NCI-H524 (cell line): ENCODE measurements around the gene RBPJ.
"Not testable (repeated sequence)": the region's sequence is repeated elsewhere in the genome, so short reads cannot be mapped to it uniquely, and the experiment has no call there.

Source experiments
- DNase-seq, 2 experiments: peaks; one replicate each; lab custom pipeline; 2025; lab: John Stamatoyannopoulos, UW

Gene RBPJ

DNA sequence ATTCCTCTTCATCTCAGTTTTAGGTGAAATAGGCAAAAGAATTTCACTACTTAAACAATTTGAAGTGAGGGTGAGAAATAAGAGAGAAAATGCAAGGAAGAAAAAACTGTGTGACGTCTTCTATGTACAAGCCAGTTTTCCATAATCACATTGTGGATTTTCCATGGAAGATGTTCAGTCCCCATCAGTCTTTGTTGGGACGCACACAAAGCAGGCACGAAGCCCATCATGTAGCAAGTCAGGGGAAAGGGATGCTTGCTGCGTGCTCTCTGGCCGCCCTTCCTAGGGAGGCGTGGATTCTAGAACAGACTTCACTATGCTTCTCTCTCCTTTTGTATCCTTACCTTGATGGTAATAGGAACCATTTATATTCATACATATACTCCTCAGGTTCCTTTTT is 54.7 kb downstream of the RBPJ start:
- DNase-seq = no peak

DNA sequence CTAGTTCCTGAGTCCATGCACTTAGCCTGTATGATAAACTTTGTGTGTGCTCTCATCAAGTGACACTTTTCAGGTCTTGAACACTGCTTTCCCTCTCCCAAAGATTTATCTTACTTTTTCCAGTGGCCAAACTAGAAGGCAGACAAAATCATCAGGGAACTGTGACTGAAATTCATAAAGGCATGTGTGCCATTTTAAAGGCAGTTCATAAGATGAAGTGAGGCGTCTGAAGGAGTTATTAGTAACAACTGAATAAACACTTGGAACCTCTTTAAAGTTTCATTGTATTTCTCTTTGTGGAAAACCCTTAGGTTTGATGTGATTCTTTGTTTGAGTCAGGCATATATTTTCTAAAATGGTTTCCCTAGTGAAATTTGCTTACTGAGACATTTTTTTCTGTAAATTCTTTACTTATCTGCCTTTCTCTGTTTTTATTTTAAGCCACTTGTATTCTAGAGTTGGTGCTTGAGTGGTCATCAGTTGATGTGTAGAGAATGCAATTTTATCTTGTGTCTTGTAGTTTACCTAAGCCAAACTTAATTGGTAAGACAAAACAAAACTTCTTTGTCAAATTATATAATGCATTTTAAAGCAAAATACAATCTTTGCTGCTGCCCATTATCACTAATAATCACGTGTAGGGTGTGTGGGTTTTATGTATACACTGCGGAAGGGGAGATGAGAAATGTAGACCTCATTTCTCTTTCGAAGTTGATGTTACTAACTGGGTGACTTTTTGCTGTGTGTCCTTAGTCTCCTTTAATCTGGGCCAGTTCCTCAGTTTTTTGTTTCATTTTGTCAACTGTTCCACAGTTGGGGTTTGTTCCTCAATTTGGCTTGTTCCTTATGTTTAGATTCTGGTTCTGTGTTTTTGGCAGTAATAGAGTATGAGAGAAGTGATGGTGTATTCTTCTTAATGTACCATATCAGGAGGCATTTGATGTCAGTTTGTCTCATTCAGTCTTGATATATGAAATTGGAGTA is 56.8 kb downstream of the RBPJ start:
- no peak for DNase-seq

DNA sequence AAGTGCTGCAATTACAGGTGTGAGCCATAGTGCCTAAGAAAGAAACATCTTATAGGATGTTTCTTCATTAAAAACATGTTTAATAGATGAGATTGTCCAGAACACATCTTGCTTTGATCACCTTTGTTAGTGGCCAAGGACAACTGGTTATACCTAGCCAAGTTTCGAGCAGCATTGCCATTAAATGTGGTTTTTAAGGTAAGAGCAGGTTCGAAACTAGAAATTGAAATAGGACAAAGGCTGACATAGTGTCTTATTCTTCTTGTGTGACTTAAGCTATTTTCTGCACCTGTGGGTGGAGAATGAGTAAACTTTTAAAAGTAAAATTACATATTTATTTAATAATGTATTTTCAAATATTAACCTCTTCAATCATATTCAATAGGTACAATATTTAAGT is 59.0 kb downstream of the RBPJ start:
- no peak for DNase-seq

DNA sequence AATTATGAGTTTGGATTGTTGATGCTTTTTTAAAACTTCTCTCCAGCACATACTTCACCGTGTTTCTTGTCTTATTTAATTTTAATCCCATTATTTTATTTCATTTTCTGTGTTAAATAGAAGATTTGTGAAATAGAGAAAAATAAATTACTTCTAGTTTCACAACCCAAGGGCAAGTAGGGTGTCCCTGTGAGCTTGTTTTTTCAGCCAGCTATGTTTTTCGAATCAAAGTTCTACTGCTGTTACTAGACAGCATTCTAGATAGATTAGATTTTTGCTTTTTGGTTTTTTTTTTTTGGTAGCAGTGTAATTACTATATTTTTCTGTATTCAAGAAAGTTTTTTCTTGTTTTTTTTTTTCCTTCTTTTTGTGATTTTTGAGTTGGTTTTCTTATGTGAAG is 59.9 kb downstream of the RBPJ start:
- no peak for DNase-seq

DNA sequence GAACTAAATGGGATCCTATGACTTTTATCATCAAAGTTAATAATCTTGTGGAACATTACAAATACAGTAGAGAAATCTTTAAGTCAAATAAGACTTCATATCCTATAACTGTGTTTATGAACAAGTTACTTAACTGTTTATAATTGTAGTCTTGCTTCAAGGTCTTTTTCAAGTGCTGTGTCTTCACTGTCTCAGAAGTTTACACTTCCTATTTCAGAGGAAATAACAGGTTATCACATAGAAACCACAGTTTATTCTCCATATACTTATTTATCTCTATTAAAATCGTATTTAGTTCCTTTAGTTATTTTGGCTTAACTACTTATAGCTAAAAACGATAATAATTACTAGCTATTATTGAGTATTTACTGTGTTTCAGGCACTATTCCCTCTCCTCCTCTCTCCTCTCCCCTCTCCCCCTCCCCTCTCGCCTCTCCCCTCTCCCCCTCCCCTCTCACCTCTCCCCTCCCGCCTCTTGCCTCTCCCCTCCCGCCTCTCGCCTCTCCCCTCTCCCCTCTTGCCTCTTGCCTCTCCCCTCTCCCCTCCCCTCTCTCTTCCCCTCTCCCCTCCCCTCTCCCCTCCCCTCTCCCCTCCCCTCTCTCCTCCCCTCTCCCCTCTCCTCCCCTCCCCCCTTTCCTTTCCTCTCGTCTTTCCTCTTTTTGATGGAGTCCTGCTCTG is 63.7 kb downstream of the RBPJ start:
- no peak for DNase-seq

DNA sequence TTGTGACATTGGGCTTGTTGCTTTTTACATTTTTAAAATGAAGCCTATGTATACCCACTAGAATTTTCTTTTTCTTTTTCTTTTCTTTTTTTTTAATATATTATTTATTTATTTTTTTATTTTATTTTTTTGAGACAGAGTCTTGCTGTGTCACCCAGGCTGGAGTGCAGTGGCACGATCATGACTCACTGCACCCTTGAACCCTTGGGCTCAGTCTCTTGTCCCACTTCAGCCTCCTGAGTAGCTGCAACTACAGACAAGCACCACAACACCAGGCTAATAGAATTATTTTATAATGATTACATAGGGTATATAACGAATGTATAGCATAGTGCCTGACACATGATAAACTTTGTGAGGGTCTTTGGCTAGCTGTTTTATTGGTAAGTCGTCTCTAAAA is 64.9 kb downstream of the RBPJ start:
- no peak for DNase-seq

DNA sequence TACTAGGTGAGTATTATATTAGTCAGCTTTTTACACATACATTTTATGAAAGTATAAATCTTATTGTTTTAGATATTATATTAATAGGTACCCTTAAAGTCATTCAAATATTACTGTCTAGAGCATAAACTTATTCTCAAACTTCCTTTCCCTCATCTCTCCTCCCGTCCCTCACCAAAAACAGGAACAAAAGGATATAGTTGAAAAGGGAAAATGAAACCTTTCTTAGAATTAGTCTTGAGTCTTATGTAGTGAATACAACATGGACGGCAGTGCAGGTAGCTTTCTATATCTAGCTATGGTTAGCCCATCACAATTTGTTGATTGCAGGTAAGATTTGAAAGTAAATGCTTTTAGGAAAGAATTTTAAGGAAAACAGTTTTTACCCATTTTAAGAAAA is 65.6 kb downstream of the RBPJ start:
- no peak for DNase-seq

DNA sequence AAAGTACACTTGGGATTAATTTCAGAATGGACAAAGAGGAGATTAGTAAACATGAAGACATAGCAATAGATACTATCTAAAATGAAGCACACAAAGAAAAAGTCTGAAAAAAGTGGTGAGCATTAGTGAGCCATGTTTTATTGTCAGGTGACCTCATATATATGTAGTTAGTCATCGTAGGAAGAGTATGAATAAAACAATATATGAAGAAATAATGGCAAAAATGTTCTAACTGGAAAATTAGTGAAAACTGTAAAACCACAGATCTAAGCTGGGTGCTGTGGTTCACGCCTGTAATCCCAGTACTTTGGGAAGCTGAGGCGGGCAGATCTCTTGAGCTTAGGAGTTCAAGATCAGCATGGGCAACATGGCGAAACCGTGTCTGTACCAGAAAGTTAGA is 67.9 kb downstream of the RBPJ start:
- no peak for DNase-seq

DNA sequence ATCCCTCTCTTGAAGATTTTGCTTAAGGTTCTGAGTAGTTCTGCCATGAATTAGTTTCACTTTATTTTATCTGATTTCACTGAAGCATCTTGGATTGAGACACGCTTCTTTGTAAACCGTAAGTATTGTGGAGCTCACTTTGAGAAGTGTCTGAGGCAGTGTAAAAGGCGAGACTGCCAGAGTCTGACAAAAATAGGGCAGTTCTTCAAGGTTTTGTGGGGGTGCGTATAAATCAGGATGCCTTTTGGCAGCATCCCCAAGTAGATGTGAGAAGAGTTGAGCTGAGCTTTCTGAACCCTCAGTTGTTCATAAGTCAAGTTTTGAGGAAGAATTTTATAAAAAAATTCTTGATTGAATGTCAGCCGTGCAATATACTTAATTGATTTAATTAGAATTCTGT is 76.3 kb downstream of the RBPJ start:
- DNase-seq = no peak

DNA sequence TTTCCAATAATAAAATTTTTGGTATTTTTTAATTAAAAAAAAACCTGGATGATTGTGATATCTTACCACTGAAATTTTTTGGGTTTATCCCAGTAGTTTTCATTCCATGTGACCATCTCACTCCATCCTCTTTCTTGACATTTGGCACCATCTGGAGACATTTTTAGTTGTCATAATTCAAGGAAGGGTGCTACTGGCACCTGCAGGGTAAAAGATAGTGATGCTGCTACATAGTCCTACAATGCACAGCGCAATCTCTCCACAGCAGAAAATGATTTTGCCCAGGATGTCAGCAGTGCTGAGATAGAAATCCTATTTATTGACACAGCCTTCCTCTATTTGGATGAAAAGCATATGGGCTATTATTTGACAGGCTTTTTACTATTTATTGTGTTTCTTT is 79.3 kb downstream of the RBPJ start:
- DNase-seq = peak in 1 of 2 experiments; percentile 53

DNA sequence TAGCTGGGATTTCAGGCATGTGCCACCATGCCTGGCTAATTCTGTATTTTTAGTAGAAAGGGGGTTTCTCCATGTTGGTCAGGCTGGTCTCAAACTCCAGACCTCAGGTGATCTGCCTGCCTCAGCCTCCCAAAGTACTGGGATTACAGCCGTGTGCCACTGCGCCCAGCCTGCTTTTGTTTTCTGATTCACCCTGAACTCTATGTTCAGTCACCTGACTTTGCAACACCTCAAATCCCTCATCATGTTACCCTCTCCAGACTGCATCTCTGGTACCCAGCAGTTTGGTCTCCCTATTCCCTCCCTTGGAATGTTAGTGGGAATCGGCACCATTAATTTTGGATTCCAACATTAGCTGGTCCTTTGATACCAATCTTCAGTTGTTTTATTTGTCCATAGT is 81.2 kb downstream of the RBPJ start:
- DNase-seq = not testable (repeated sequence)

DNA sequence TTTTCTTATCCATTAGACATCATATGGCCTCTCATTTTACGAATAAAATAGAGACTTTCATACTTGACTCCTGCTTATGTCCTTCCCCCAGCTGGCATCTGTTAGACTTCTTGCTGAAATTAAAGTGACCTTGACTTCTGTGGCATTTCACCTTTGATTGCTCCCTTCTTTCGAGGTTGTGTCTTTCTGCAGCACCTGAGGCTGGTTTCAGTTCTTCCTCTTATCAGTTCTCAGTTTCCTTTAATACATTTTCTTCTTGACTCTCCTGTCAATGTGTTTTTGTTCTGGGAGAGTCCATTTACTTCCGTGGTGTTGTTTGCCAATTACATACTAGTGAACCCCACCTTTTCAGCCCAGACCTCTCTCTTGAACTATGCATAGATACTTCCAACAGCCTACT is 81.6 kb downstream of the RBPJ start:
- no peak for DNase-seq

DNA sequence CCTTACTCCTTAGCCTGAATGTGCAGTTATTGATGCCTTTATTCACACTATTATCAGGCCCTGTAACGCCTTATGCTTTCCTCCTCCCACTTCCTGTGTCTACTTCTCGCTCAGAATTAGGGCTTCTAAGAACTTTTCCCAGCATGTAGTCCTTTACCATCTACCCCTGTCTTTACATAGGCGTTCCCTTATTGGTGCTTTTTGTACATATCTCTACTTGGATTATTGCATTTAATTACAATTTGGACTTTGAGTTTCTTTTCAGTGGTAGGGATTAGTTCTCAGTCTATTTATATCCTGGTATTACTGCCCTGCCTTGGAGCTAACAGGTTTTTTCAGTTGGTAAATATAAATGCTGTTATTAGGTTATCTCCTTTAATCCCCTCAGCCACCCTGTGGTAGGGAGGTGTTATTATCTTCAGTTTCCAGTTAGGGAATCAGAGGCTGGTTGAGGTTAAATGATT is 84.0 kb downstream of the RBPJ start:
- DNase-seq = no peak

DNA sequence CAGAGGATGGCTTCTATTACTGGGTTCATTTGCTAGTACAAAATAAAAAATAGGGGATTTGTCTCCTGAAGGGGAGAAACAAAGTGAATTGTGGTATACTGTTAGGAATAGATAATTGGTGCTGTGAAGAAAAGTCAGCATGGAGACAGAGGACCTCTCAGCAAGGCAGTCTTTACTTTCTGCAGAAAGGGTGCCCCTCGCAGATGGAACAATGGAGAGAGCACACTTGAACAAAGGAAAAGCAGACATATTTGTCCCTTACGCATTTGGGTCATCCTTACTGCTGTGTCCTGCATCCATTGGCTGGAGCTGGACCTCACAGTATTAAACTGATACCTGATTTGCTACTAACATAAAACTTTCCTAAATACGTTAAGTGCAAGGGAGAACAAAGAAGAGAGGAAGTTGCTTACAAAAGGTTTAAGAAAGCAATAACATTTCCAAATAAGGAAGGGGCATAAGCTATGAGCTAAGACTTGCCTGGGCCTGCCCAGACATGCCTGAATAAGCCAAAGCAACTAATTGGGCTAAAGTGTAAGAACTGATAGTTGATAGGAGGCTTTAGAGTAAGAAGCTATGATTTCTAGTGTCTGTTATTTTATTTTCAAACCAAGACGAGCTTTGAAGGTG is 85.6 kb downstream of the RBPJ start:
- DNase-seq = peak in 1 of 2 experiments; percentile 18

DNA sequence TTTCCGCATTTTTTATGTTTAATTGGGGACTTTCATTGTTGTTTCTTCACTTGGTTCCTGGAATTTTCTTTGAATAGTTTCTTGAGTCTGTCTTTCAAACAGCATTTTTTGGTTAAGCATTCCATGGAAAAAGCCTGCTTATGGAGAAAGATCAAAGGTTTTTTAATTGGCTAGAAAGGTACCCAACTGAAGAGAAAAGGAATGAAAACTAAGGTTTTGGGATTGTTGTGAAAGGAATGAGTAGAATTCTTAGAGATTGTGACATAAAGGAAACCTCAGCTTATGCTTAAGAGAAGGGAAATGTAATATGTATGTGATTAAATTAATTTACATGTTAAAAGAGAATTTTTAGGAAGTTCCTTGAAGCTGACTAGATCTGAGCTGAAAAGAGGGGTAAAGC is 86.7 kb downstream of the RBPJ start:
- no peak for DNase-seq

DNA sequence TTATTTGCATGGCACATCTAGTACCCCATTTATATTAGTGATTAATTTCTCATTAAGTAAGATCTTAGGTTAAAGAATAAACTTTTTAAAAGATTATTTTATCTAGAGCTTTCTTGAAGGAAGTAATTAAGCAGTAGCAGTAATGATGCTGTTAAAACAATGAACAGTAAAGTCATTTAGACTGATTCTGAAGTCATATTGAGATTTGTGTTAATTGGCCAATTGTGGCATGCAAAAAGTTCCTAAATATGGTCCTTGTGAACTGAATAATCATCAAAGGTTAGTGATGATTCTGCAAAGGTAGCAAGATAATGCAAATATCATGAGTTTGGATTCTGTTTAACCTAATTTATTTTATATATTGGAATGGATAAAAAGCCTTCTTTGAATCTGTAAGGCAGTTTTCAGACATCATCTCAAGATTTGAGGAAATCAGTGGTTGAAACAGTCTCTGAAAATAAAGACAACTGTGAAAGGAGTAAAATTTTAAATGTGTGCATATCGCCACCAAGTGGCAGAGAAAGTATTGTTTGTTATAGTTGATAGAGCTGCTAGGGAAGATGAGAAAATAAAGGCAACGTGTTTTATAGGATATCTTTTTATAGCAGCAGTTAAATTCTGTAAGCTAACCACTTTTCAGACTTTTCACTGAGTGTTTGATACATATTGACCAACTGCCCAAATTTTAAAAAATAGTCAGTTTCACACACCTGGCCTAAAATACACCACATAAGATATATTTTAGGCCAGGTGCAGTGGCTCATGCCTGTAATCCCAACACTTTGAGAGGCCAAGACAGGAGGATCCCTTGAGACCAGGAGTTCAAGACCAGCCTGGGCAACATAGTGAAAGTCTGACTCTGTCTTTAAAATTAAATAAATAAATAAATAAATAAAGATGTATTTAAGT is 89.8 kb downstream of the RBPJ start:
- DNase-seq = peak; percentile 15 to 61

DNA sequence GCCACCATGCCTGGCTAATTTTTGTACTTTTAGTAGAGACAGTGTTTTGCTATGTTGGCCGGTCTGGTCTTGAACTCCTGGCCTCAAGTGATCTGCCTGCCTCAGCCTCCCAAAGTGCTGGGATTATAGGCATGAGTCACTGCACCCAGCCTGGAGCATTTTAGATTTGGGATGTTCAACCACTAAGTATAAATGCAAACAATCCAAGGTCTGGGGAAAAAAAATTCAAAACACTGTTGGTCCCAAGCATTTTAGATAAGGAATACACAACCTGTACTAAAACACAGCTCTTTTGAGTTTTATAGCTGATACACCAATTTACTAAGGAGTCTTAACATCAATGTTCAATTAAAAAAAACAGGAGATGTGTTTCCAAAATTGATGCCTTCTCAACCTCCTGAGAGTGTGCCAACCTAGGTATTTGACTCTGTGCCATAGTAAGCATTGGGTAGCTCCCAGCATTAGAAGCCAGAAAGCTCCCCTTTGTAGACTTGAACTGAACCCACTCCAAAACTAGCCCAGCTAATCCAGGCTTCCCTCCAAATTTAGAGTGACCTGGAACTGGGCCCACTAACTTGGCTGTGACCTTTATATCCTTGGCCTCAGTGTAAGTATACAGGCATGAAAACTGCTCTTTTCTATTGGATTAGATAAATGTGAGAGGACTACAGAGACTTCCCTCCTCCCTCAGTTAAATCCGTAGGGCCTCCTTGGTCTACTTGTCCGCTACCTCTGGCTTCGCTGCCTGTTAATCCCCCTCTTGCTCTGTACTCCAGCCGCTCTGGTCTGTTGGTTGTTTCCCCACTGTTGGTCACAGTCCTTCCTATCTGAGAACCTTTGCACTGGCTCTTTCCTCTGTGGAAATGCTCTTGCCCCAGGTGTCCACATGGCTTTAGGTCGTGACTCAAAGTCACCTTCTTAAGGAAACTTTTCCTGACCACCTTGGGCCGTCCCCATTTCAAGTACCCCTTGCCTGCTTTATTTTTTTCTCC is 91.9 kb downstream of the RBPJ start:
- DNase-seq = no peak

DNA sequence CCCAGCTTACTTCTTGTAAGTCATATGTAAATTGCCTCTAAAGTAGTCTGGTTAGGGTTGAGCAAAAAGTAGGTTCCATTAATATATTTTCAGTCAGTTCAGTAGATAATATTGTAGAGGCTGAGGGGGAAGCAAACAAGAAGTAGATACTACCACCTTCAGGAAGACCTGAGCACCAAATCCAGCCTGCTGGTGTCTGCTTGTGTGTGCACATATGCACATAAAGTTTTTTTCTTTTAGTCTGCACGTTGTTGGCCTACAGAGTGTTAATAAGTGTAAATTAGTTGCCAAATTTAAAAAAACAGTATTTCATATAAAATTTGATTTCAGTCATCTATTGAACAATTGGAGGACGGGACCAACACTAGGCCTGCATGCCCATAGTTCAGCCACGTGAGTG is 92.8 kb downstream of the RBPJ start:
- DNase-seq = no peak

DNA sequence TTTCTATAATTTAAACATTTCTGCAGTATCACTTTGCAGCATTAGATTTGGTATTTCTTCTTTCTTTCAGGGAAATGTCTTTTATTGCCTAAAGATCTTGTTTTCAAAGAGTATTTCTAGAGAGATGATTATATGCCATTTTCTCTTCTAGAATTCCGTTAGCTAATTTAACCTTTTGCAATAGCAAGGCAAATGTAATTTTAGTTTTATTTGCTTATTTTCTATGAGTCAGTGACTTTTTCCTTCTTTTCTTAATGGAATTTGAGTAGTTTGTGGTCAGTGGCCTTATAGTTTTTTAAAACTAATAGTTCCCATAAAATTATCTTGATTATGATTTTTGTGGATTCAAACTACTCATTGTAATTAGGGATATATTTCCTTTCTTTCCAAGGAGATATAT is 97.3 kb downstream of the RBPJ start:
- no peak for DNase-seq

DNA sequence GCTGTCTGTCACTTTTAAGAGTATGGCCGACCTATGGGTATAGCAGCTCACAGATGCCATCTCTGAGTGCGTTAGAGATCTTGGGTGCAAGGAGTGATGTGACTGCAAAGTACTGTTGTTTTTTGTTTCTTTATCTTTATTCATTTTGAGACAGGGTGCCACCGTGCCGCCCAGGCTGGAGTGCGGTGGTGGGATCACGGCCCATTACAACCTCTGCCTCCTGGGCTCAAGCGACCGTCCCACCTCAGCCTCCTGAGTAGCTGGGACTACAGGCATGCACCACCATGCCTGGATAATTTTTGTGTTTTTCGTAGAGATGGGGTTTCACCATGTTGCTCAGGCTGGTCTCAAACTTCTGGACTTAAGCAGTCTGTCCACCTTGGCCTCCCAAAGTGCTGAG is 98.0 kb downstream of the RBPJ start:
- no peak for DNase-seq

DNA sequence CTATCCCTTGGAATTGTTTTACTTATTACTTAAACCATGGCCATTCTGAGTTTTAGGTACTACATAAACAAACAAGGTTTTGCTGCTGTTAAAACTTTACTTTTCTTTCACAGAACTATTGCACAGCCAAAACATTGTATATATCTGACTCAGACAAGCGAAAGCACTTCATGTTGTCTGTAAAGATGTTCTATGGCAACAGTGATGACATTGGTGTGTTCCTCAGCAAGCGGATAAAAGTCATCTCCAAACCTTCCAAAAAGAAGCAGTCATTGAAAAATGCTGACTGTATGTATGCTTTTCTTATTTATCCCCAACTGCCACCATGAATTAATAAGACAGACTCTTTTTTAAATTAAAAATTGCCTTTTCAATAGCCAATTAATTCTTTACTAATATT is 99.6 kb downstream of the RBPJ start:
- no peak for DNase-seq
